HG02981 (cell line): Measurements from ENCODE around the gene SOCS2.
"Not testable (repeated sequence)": the region's sequence is repeated elsewhere in the genome, so short reads cannot be mapped to it uniquely, and the experiment has no call there.

Source experiments
- ATAC-seq: cut with Tn5 transposase; IDR thresholded peaks from one replicate; pipeline ENCODE4 v1.9.1; 2021; ENCODE audit warnings: mild to moderate bottlenecking, moderate library complexity; ENCODE audit not compliant: unreplicated experiment

SOCS2 gene

DNA sequence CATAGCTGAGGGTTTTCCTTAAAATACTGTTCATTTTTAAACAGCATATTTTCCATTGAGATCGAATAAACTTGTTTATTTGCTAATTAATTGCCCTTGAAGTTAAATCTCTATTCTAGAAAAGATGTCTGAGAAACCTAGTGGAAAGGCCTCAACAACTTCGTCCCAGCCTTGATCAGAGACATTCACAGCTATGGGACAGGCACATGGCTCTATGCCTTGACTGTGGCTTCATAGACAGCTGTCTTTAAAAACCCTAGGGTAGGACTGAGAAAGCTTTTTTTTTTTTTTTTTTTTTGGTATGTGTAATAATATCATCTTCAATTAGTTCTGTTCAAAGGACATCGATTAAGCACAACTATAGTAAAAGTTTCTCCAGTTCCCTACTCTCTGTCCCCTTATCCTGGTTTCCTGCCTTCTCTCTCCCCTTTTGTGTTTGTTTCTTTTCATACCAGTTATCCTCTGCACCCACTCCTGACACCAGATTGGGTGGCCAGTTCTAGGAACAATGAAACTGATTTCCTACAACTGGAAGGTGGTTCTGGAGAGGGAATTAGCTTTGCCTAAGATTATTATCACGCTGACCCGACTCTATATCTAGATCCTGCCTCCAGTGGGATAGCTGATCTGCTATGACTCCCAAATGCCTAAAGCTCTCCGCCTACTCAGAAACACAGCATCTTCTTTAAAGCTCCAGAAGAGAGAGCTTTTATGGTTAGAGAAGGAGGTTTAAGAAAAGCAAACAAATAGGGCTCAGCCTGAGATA, 20.3 kb downstream of the SOCS2 start:
- no peak for ATAC-seq

- no peak for ATAC-seq
Observed at GRCh38 chr12:93593843-93594242, 21.4 kb downstream of the SOCS2 start.

DNA sequence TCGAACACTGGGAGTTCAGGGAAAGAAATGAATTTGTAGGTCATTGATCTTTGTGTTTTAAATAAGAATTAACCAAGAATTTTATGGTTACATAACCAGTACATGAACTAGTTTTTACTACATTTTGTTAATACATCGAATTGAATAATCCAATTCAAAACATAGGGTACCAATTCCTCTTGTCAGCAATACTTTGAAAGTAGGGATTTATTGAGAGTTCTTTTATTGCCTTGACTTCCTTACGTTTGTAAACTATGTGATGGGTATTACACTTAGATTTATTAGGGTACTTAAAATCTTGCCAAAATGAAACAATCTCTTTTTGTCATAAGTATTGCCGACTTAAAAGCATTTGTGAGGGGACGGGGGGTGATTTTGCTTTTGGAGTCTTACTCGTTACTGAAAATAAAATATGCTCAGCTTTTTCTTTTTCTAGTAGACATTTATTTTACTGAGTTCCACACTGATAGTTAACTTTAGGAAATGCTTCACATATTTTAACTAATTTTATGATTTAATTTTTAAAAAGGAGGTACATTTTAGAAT, 22.4 kb downstream of the SOCS2 start:
- no peak for ATAC-seq

DNA sequence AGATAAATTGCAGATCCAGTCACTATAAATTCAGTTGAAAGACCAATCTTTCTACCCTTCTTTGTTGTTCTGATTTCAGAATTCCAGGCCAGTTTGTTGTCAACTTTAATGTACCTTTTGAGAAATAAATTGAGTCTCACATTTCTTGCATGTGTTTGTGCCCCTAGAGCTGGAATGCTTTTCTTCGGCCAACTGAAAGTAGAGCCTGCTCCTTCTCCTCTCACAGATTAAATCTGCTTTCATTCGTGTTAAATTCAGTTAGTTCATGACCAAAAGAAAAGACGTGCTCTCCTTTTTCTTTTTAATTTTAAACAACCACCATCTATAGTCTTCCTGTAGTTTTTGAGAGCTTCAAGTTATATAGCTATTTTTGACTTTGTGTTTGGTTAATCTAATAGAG, 22.9 kb downstream of the SOCS2 start:
- no peak for ATAC-seq

DNA sequence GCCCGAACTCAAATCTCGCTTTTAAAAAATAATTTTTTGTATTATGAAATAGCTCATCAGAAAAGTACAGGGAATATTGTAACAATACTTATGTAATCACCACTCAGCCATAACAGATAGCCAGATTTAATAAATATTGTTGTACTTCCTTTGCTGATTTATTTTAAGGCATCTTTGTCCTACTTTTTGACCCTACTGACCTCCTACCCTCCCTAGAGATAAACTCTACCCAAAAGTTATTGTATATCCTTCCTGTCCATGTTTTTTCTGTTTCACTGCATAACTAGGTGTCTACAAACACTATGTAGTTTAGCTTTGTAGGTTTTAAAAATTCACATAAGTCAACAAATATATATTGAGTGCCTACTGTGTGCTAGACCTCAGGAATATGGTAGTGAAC, 25.1 kb downstream of the SOCS2 start:
- ATAC-seq, result no peak

GRCh38 chr12:93599192-93599591, 26.7 kb downstream of the SOCS2 start:
- ATAC-seq, result no peak

DNA sequence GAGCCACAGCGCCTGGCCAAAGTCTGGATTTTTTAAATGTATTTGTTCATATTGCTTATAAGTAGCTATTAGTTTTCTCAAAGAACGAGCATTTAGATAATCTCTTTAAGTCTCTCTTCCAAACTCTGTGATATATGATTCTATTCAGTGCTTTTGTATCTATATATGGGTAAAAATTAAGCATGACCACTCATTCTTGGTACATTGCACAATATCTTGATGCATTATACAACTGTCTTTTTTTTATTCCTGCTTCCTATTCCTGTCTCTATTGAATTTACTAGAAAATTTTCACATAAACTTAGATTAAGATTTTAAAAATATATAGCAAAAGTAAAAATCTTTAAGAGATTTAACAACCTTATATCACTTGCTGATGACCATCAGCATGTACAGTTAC, 29.1 kb downstream of the SOCS2 start:
- ATAC-seq, result no peak

DNA sequence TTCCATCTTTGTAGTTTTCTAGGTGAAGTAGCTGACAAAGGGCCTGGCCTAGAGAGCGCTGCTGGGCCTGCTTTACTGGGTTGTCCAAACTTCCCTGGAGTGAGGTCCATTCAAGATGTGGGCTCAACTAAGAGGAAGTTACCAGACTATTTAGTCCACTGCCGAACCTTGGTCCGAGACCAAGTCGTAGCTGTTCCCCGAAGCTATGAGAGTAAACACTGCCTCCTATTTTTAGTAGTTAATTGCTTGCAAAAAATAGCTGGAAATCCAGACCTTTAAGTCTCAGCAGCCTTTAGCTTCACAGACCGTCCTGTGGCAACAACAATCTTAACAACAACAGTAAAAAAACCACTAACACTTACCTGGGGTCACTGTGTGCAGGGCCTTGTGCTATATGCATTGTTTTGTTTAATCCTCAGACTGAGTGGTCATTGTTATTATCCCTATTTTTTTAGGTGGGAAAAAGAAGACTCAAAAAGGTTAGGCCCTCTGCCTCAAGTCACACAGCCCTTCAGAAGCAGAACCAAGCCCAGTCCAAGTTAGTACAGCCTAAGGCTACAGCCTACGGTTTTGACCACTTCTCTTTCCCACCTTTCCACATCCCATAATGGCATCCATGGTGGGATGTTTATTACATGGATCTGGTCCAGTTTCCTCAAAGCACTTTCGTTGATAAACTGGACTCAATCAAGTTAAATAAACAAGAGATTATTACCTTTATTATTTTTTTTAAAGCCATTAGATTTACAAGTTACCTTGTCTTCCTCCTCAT, 30.6 kb downstream of the SOCS2 start:
- ATAC-seq, result no peak

DNA sequence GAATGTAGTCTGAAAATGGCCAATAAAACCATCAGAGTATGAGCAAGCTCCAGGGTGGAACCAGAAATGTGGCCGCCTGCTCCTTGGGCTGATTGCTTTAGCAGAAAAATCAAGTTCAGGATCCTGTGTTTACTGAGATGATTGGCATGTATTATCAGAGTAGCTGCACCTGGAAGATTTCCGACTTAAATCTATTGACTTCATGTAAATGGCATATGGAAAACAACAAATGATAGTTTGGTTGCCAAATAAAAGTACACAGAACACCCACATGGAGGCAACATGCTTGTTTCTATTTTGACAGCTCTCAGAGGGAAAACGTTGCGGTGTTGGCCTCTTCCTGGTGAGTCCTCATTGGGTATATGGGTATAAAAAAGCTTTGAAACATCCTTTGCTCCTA, 31.3 kb downstream of the SOCS2 start:
- no peak for ATAC-seq

GRCh38 chr12:93608313-93608712, 35.8 kb downstream of the SOCS2 start:
- ATAC-seq, result no peak

GRCh38 chr12:93609281-93610192, 37.1 kb downstream of the SOCS2 start:
- ATAC-seq, result no peak

GRCh38 chr12:93612776-93613175, 40.3 kb downstream of the SOCS2 start:
- no peak for ATAC-seq

- no peak for ATAC-seq
Observed at GRCh38 chr12:93614917-93615596, 42.6 kb downstream of the SOCS2 start.

- ATAC-seq, result no peak
Observed at GRCh38 chr12:93616584-93617101, 44.2 kb downstream of the SOCS2 start.

DNA sequence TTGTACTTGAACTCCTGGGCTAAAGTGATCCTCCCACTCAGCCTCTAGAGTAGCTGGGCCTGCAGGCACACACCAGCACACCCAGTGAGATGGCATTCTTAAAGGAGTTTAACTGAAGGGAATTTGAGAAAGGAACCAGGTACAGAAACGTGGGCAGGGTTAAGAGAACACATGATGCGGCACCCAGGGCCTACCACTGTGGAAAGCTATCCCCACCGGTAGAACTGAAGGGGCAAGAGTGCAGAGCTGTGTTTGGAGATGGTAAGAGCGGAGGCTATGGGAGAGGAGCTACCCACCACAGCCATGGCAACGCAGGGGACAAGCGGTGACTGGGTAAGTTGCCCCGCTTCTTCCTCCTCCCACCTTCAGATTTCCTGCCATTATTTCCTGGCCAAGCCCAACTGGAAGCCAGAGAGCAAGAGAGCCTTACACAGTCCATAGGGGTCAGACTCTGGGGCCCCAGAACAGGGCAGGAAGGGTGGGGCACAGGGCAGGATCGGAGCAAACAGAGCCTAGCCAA, 46.5 kb downstream of the SOCS2 start:
- ATAC-seq, result no peak

GRCh38 chr12:93621986-93622385, 49.5 kb downstream of the SOCS2 start:
- ATAC-seq, result no peak

- no peak for ATAC-seq
Observed at GRCh38 chr12:93622485-93622884, 50.0 kb downstream of the SOCS2 start.

DNA sequence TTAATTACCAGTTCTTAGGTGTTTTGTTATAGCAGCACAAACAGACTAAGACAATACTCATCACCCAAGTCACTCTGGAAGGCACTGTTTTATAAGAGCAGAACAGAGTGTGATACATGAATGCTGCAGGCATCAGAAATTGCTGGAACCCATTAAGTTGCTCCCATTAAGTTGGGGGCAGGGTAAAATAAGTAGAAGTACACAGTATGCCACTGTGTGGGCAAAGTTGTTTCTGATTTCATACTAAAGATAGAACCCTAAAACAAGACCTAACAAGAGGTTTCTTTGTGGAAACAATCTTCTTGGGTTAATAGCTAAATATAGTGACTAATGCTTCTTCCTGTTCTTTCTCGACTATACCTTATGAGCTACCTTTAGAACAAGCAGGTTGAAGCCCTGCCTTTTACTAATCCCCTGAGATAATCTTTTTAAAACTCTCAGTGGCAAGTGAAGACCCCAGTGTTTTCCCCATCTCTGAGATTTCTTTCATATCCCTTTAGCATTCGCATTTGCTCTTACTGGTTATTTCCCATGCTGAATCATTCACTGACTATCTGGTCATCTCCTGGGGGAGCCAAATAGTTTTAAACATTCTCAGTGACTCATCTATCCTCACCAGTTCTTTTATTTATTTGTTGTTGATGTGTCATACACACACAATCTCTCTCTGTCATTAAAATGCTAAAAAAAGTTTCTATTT, 52.3 kb downstream of the SOCS2 start:
- peak; percentile 75 for ATAC-seq

DNA sequence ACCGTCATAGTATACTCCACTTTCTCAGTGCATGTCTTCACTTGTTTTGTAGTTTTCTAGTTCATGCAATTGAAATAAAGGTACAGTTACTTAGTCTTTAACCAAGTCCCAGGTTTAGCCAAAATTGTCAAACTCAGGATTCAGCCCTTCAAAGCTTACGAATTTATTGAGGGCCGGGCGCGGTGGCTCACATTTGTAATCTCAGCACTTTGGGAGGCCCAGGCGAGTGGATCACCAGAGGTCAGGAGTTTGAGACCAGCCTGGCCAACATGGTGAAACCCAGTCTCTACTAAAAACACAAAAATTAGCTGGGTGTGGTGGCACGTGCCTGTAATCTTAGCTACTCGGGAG, 52.8 kb downstream of the SOCS2 start:
- not testable (repeated sequence) for ATAC-seq

- ATAC-seq, result no peak
Observed at GRCh38 chr12:93626160-93626559, 53.7 kb downstream of the SOCS2 start.
